Suprapubic skin (tissue), 4 donors: ENCODE results near the gene TNIK.
"Not testable (repeated sequence)": the region's sequence is repeated elsewhere in the genome, so short reads cannot be mapped to it uniquely, and the experiment has no call there.

Experiments
- CTCF ChIP-seq, 2 donors: fragments of 200-600 bp in 1 of 2; fragments of 450-650 bp in 1 of 2; sonication (generic) in 1 of 2; IDR thresholded peaks; one replicate each; pipeline ENCODE4 v1.5.1; 2016 to 2019; ENCODE audit warnings: antibody characterized with exemption in 2 of 2, mild to moderate bottlenecking in 1 of 2, moderate library complexity in 1 of 2
- EP300 ChIP-seq: sonication (generic); formaldehyde crosslinking; IDR thresholded peaks from one replicate; pipeline ENCODE4 v1.6.1; 2017; ENCODE audit warnings: antibody characterized with exemption
- POLR2A ChIP-seq, 2 donors: fragments of 450-650 bp; IDR thresholded peaks; one replicate each; pipeline ENCODE4 v1.6.1; 2017; ENCODE audit warnings: antibody characterized with exemption in 2 of 2, mild to moderate bottlenecking in 2 of 2, moderate library complexity in 2 of 2
- POLR2AphosphoS5 ChIP-seq, 3 donors: sonication (generic); formaldehyde crosslinking; IDR thresholded peaks; one replicate each; pipeline ENCODE4 v1.6.1; 2017; ENCODE audit warnings: antibody characterized with exemption in 3 of 3

GRCh38 chr3:171304017-171304416, 156.2 kb downstream of the TNIK start:
- not testable (repeated sequence) for TF ChIP-seq CTCF (IDR thresholded peaks at IDR 0.05); POLR2AphosphoS5 (IDR thresholded peaks at IDR 0.05); POLR2A (IDR thresholded peaks at IDR 0.05); EP300
